ENCODE results near the gene PTPRK. TPM values are rescaled to one million over a fixed set of nuclear protein-coding genes. Genes with fewer than 3 reads are reported as not detected.

The PTPRK gene
- total RNA-seq, 4 donors from 2014 or later, result 10.3 to 36.0 (median 20.5) TPM

- Histone ChIP-seq H3K4me3 (no peak overlapping the region), H3K4me1 (peaks cover 0 to 5% (median 0%) of the 10 kb centered on the region in 3 donors), H3K36me3 (no peaks in the 10 kb centered on the region), H3K9me3 (peaks cover 0 to 5% (median 0%) of the 10 kb centered on the region in 3 donors), H3K27me3 (no peaks in the 10 kb centered on the region), H3K27ac (no peak overlapping the region)
- WGBS, 2 donors, result 68 to 88% methylated on average over 5 of the region's 5 CpGs
- intact Hi-C loops (cut with DNase I), result no loop called here
- no peak for TF ChIP-seq CTCF (IDR thresholded peaks at IDR 0.05)
- TF ChIP-seq POLR2A (IDR thresholded peaks at IDR 0.05), result no peak
- no peak for DNase-seq
Observed at GRCh38 chr6:128417698-128418097, 102.7 kb downstream of the PTPRK start.

- intact Hi-C loops (cut with DNase I), result no loop called here
Observed at GRCh38 chr6:128415387-128415786, 105.0 kb downstream of the PTPRK start.

GRCh38 chr6:128414943-128415342, 105.5 kb downstream of the PTPRK start:
- DNase-seq, result no peak
- 61 to 82% methylated on average over 6 of the region's 6 CpGs for WGBS, 2 donors
- TF ChIP-seq CTCF (IDR thresholded peaks at IDR 0.05) (no peak), POLR2A (IDR thresholded peaks at IDR 0.05) (no peak)
- H3K36me3 ChIP-seq, result no peaks in the 10 kb centered on the region
- peaks cover 0 to 5% (median 0%) of the 10 kb centered on the region in 3 donors for H3K9me3 ChIP-seq
- no peaks in the 10 kb centered on the region for H3K4me1 ChIP-seq
- H3K4me3 ChIP-seq, result no peak overlapping the region
- intact Hi-C loops (cut with DNase I), result no loop called here
- H3K27ac ChIP-seq, result no peak overlapping the region
- no peaks in the 10 kb centered on the region for H3K27me3 ChIP-seq

More at GRCh38 chr6:128415387-128415786, 105.0 kb downstream of the PTPRK start:
- 25 to 32% methylated on average over 1 of the region's 1 CpG for WGBS, 2 donors
- H3K9me3 ChIP-seq, result peaks cover 0 to 5% (median 0%) of the 10 kb centered on the region in 3 donors
- H3K27me3 ChIP-seq, result no peaks in the 10 kb centered on the region
- no peak overlapping the region for H3K4me3 ChIP-seq
- no peaks in the 10 kb centered on the region for H3K36me3 ChIP-seq
- no peak for DNase-seq
- no peaks in the 10 kb centered on the region for H3K4me1 ChIP-seq
- TF ChIP-seq POLR2A (IDR thresholded peaks at IDR 0.05) (no peak), CTCF (IDR thresholded peaks at IDR 0.05) (no peak)
- no peak overlapping the region for H3K27ac ChIP-seq

- Histone ChIP-seq H3K27ac (no peak overlapping the region), H3K36me3 (no peaks in the 10 kb centered on the region), H3K27me3 (no peaks in the 10 kb centered on the region), H3K4me1 (no peaks in the 10 kb centered on the region), H3K9me3 (peaks cover 0 to 1% (median 0%) of the 10 kb centered on the region in 3 donors), H3K4me3 (no peak overlapping the region)
- TF ChIP-seq POLR2A (IDR thresholded peaks at IDR 0.05) (no peak), CTCF (IDR thresholded peaks at IDR 0.05) (no peak)
- intact Hi-C loops (cut with DNase I), result no loop called here
- 93% methylated on average over 6 of the region's 6 CpGs for WGBS, 2 donors
- no peak for DNase-seq
Observed at GRCh38 chr6:128413291-128413690, 107.1 kb downstream of the PTPRK start.

GRCh38 chr6:128412680-128413079, 107.7 kb downstream of the PTPRK start:
- no peaks in the 10 kb centered on the region for H3K36me3 ChIP-seq
- no peaks in the 10 kb centered on the region for H3K27me3 ChIP-seq
- intact Hi-C loops (cut with DNase I), result no loop called here
- H3K27ac ChIP-seq, result no peak overlapping the region
- WGBS, 2 donors, result 75% methylated on average over 4 of the region's 4 CpGs
- H3K9me3 ChIP-seq, result no peaks in the 10 kb centered on the region
- H3K4me3 ChIP-seq, result no peak overlapping the region
- DNase-seq, result no peak
- TF ChIP-seq CTCF (IDR thresholded peaks at IDR 0.05) (no peak), POLR2A (IDR thresholded peaks at IDR 0.05) (no peak)
- H3K4me1 ChIP-seq, result no peaks in the 10 kb centered on the region
